HUES6 (cell line): Measurements from ENCODE around the gene ZZZ3.
"Not testable (repeated sequence)": the region's sequence is repeated elsewhere in the genome, so short reads cannot be mapped to it uniquely, and the experiment has no call there.

Source experiments
- H3K27ac ChIP-seq: 2 replicates; pipeline ENCODE4 v1.7.0; 2013; ENCODE audit warnings: low read depth, mild to moderate bottlenecking, low read length, inconsistent platforms
- H3K27me3 ChIP-seq: 2 replicates; pipeline ENCODE4 v1.6.1; 2013; ENCODE audit warnings: low read length; ENCODE audit not compliant: control insufficient read depth, insufficient read depth
- H3K36me3 ChIP-seq: 2 replicates; pipeline ENCODE4 v1.6.1; 2013; ENCODE audit warnings: low read length; ENCODE audit not compliant: control insufficient read depth, insufficient read depth
- H3K4me1 ChIP-seq: 2 replicates; pipeline ENCODE4 v1.6.1; 2013; ENCODE audit warnings: low read length; ENCODE audit not compliant: control insufficient read depth, insufficient read depth
- H3K4me3 ChIP-seq: 2 replicates; pipeline ENCODE4 v1.5.1; 2013; ENCODE audit warnings: low read depth, low read length
- H3K9ac ChIP-seq: one replicate; pipeline ENCODE4 v1.6.1; 2013; ENCODE audit warnings: mild to moderate bottlenecking, low read length
- H3K9me3 ChIP-seq: 2 replicates; pipeline ENCODE4 v1.6.1; 2013; ENCODE audit warnings: low read depth, low read length; ENCODE audit not compliant: control insufficient read depth, insufficient read depth

The ZZZ3 gene

DNA sequence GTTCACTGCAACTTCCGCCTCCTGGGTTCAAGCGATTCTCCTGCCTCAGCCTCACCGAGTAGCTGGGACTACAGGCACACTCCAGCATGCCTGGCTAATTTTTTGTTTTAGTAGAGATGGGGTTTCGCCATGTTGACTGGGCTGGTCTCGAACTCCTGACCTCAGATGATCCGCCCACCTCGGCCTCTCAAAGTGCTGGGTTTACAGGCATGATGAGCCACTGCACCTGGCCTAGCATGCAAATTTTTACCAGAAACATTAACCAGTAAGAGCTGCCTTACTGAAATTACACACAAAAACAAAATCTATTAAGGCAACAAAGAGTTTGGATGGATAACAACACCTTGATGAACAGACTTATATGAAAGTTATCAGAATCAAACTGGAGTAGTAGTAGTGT, 12.1 kb downstream of the ZZZ3 start:
- H3K27me3 ChIP-seq, result no peaks in the 10 kb centered on the region
- H3K36me3 ChIP-seq, result no peaks in the 10 kb centered on the region
- H3K9me3 ChIP-seq, result no peaks in the 10 kb centered on the region
- no peak overlapping the region for H3K27ac ChIP-seq
- H3K4me3 ChIP-seq, result no peak overlapping the region
- H3K9ac ChIP-seq, result no peak overlapping the region
- peaks cover 10% of the 10 kb centered on the region for H3K4me1 ChIP-seq

DNA sequence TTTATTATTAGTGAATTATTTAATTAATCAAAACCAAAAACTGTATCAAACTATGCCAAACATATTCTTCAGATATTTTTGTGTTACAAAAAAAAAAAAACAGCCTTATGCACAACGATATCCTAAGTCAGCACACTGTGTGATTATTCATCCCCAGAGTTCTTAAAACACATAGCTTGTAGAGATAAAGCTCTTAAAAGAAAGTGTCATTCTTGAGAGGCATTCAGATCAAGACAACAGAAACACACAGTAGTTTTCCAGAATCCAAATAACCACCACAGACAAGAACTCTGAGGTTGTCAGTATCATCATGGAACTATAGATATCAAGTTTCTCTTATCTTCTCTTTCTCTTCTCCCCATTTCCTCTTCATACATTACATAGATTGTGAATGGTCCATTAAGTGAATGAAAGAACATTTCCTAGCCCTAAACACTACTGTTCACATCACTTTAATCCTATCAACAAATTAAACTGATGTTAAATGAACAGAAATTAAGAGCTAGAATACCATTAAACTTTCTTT, 13.5 kb downstream of the ZZZ3 start:
- H3K4me3 ChIP-seq, result no peak overlapping the region
- H3K27ac ChIP-seq, result no peak overlapping the region
- peaks cover 10% of the 10 kb centered on the region for H3K4me1 ChIP-seq
- no peaks in the 10 kb centered on the region for H3K36me3 ChIP-seq
- H3K9ac ChIP-seq, result no peak overlapping the region
- H3K27me3 ChIP-seq, result no peaks in the 10 kb centered on the region
- no peaks in the 10 kb centered on the region for H3K9me3 ChIP-seq

DNA sequence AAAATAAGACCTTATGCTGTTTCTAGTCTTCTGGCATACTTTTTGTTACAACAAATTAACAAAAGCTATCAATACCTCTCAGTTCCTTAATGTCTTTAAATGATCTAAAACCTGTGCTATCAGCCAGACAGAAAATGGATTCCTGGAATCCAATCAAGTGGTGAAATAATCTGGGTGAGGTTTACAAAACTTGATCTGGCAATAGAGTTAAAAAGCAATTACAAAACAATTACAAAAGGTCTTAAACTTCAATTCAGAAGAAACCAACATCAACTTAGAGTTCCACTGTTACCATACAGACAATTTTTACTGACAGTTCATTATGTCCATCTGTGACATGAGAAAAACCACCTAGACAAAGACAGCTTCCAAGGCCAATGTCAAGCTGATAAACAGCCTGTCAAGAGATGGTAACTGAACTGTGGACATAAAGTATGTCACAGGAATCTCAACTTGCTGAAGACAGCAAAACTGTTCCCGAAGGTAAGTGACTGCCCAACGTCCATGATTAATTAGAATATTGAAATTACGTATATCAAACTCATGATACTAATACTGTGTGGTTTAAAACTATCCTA, 17.4 kb downstream of the ZZZ3 start:
- Histone ChIP-seq H3K36me3 (no peaks in the 10 kb centered on the region), H3K9me3 (no peaks in the 10 kb centered on the region), H3K4me1 (peaks cover 4% of the 10 kb centered on the region; the same call in 1 of the 2 replicates), H3K27me3 (no peaks in the 10 kb centered on the region), H3K27ac (no peak overlapping the region), H3K4me3 (no peak overlapping the region), H3K9ac (no peak overlapping the region)

DNA sequence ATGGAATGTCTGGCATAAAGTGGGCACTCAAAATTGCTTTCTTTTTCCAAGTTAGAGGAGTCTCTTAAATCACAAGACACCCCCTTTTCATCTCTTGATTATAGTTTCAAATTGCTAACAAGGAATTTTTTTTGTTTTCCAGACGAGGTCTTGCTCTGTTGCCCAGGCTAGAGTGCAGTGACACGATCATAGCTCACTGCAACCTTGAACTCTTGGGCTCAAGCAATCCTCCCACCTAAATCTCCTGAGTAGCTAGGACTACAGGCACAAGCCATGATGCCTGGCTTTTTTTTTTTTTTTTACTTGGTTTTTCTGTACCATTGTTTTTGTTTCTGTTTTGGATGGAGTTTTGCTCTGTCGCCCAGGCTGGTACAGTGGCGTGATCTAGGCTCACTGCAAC, 20.8 kb downstream of the ZZZ3 start:
- no peaks in the 10 kb centered on the region for H3K27me3 ChIP-seq
- peak overlapping the region; percentile 26; the same call in 1 of the 2 replicates for H3K27ac ChIP-seq
- no peaks in the 10 kb centered on the region for H3K9me3 ChIP-seq
- H3K9ac ChIP-seq, result no peak overlapping the region
- H3K4me3 ChIP-seq, result no peak overlapping the region
- no peaks in the 10 kb centered on the region for H3K36me3 ChIP-seq
- H3K4me1 ChIP-seq, result no peaks in the 10 kb centered on the region

DNA sequence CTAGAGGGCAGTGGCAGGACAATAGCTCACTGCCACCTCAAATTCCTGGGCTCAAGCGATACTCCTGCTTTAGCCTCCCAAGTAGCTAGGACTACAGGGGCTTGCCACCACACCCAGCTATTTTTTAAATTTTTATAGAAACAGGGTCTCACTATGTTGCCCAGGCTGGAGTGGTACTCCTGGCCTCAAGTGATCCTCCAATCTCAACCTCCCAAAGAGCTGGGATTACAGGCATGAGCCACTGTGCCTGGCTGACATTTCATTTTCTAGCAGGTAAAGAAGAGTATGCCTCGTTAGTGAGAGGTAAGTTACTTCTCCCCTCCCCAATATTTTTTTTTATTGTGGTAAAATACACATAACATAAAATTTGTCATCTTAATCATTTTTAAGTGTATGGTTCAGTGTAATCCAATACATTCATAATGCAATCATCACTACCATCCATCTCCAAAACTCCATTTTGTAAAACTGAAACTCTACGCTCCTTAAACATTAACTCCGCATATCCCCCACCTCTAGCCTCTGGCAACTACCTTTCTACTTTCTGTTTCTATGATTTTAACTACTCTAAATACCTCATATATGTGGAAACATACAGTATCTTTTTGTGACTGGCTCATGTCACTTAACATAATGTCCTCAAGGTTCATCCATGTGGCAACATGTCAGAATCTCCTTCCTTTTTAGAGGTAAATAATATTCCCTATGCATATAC, 22.4 kb downstream of the ZZZ3 start:
- Histone ChIP-seq H3K27me3 (no peaks in the 10 kb centered on the region), H3K4me3 (no peak overlapping the region), H3K9me3 (no peaks in the 10 kb centered on the region; the same call in 1 of the 2 replicates), H3K36me3 (no peaks in the 10 kb centered on the region; the same call in 1 of the 2 replicates), H3K9ac (no peak overlapping the region), H3K4me1 (no peaks in the 10 kb centered on the region), H3K27ac (no peak overlapping the region)

DNA sequence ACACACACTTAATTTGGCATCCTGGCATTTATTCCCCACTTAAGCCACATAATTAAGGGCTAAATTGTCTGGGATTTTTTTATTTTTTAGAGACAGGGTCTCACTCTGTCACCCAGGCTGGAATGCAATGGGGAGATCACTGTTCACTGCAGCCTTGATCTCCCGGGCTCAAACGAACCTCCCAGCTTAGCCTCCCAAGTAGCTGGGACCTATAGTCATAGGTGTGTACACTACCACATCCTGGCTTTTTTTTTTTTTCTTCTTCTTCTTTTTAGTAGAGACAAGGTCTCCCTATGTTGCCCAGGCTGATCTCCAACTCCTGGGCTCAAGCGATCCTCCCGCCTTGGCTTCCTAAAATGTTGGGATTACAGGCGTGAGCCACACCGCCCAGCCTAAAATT, 24.2 kb downstream of the ZZZ3 start:
- H3K4me1 ChIP-seq, result no peaks in the 10 kb centered on the region
- no peak overlapping the region for H3K4me3 ChIP-seq
- H3K27ac ChIP-seq, result no peak overlapping the region
- no peaks in the 10 kb centered on the region; the same call in 1 of the 2 replicates for H3K9me3 ChIP-seq
- H3K27me3 ChIP-seq, result no peaks in the 10 kb centered on the region
- H3K9ac ChIP-seq, result no peak overlapping the region
- H3K36me3 ChIP-seq, result no peaks in the 10 kb centered on the region; the same call in 1 of the 2 replicates

DNA sequence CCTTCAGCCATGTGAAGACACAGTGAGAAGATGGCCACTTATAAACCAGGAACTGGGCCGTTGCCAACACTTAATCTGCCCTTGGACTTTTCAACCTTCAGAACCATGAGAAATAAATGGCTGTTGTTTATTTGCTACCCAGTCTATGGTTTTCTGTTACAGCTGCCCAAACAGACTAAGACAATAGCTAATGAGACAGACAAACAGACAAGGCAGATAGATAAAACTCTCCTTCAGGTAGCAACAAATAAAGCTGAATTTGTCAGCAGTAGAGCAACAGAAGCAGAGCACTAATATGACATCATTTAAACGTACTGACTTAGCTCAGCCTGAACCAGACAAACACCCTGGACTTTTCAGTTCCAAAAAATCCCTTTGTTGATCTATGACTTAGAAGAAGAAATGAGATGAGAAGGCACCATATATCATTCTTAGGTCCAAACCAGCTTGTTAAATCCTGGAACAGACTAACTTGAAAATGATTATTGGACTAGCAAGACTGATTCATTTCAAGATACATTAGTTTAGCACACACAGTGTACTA, 27.0 kb downstream of the ZZZ3 start:
- H3K27ac ChIP-seq, result no peak overlapping the region
- peaks cover 9% of the 10 kb centered on the region for H3K9me3 ChIP-seq
- H3K4me1 ChIP-seq, result no peaks in the 10 kb centered on the region
- H3K27me3 ChIP-seq, result no peaks in the 10 kb centered on the region
- peaks cover 10% of the 10 kb centered on the region for H3K36me3 ChIP-seq
- no peak overlapping the region for H3K4me3 ChIP-seq
- no peak overlapping the region for H3K9ac ChIP-seq

DNA sequence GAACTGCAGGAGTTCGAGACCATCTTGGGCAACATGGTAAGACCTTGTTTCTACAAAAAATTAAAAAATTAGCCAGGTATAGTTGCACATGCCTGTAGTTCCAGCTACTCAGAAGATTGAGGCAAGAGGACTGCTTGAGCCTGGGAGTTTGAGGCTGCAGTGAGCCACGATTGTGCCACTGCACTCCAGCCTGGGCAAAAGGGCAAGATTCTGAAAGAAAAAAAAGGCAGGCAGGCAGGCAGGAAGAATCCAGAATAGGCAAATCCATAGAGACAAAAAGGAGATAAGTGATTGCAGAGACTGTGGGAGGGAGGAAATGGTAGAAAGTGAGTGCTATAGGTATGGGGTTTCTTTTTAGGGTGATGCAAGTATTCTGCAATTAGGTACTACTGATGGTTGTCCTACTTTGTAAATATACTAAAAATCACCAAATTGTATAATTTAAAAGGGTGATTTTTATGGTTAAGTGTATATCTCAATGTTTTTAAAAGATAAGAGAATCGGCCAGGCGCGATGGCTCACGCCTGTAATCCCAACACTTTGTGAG, 29.4 kb downstream of the ZZZ3 start:
- Histone ChIP-seq H3K9ac (no peak overlapping the region), H3K36me3 (peaks cover 10% of the 10 kb centered on the region), H3K27ac (no peak overlapping the region), H3K4me3 (no peak overlapping the region), H3K27me3 (no peaks in the 10 kb centered on the region), H3K9me3 (peaks cover 15% of the 10 kb centered on the region), H3K4me1 (no peaks in the 10 kb centered on the region)

DNA sequence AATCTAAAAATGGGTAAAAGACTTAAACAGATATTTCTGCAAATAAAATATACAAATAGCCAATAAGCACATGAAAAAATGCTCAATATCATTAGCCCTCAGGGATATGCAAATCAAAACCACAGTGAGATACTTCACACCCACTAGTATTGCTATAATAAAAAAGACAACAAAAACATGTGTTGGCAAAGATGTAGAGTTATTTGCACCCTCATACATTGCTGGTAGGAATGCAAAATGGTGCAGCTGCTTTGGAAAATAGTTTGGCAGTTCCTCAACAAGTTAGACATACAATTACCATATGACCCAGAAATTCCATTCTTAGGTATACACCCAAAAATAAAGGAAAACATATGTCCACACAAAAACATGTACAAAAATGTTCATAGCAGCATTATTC, 30.2 kb downstream of the ZZZ3 start:
- no peak overlapping the region for H3K27ac ChIP-seq
- no peak overlapping the region for H3K4me3 ChIP-seq
- H3K36me3 ChIP-seq, result peaks cover 10% of the 10 kb centered on the region
- no peak overlapping the region for H3K9ac ChIP-seq
- no peaks in the 10 kb centered on the region for H3K4me1 ChIP-seq
- H3K27me3 ChIP-seq, result no peaks in the 10 kb centered on the region
- peaks cover 15% of the 10 kb centered on the region for H3K9me3 ChIP-seq

DNA sequence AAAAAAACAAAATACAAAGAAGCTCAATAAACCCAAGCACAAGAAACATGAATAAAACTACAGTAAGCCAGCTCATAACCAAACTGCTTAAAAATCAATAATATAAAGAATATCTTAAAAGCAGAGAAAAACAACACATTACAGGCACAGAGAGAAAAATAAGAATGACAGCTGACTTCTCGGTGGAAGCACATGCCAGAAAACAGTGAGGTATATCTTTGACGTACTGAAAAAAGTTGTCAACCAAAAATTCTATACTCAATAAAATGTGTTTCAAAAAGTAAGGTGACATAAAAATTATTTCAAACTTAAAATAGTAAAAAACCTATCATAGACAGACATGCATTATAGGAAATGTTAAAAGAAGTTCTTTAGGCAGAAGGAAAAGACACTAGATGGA, 33.3 kb downstream of the ZZZ3 start:
- Histone ChIP-seq H3K4me1 (no peaks in the 10 kb centered on the region), H3K27ac (no peak overlapping the region), H3K27me3 (no peaks in the 10 kb centered on the region), H3K9me3 (peaks cover 15% of the 10 kb centered on the region), H3K36me3 (peaks cover 21% of the 10 kb centered on the region), H3K9ac (no peak overlapping the region), H3K4me3 (no peak overlapping the region)

DNA sequence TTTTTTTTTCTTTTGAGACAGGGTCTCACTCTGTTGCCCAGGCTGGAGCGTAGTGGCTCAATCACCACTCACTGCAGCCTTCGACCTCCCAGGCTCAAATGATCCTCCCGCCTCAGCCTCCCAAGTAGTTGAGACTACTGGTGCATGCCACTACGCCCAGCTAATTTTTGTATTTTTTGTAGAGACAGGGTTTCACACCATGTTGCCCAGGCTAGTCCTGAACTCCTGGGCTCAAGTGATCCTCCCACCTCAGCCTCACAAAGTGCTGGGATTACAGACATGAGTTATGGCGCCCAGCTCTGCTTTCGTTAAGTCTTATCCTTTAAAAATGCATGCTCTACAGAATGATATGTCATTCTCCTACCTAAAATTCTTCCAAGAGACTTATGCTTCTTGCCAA, 36.2 kb downstream of the ZZZ3 start:
- Histone ChIP-seq H3K9me3 (peaks cover 12% of the 10 kb centered on the region), H3K36me3 (peaks cover 13% of the 10 kb centered on the region)
- H3K4me1 ChIP-seq, H3K4me3 ChIP-seq, H3K27ac ChIP-seq, H3K9ac ChIP-seq, H3K27me3 ChIP-seq: not testable (repeated sequence)
